ENCODE measurements around the gene PDX1.

DNA sequence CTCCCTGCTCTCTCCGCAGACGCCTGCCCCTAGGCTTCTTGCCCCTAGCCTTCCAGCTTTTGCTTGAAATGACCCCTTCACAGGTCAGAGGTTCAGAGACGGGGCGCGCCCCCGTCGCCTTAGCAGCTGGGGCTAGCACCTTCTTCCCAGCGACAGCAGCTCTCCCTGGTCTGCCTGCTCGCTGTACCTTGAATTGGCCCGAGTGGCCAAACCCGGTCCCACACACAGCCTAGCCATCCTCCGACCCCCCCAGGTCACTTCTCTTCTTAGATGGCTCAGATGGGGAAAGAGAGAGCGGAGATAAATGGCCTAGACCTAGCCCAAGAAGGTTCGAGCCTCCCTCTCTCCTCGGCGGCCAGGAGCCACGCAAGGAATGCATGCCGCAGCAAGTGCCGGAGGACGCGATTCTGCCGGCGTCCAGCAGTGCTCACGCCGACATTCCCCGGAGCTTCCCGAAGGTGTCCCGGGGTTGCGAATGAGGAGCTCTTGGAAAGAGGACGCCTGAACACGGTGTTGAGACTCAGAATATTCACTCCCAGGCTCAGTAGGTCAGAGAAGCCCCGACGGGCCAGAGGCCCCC, 48.0 kb downstream of the PDX1 start:
- TF ChIP-seq EZH2phosphoT487 (conservative IDR thresholded peaks at IDR 0.05; ENCODE audit: low read length), result no peak
- TF ChIP-seq, protein P1, sequence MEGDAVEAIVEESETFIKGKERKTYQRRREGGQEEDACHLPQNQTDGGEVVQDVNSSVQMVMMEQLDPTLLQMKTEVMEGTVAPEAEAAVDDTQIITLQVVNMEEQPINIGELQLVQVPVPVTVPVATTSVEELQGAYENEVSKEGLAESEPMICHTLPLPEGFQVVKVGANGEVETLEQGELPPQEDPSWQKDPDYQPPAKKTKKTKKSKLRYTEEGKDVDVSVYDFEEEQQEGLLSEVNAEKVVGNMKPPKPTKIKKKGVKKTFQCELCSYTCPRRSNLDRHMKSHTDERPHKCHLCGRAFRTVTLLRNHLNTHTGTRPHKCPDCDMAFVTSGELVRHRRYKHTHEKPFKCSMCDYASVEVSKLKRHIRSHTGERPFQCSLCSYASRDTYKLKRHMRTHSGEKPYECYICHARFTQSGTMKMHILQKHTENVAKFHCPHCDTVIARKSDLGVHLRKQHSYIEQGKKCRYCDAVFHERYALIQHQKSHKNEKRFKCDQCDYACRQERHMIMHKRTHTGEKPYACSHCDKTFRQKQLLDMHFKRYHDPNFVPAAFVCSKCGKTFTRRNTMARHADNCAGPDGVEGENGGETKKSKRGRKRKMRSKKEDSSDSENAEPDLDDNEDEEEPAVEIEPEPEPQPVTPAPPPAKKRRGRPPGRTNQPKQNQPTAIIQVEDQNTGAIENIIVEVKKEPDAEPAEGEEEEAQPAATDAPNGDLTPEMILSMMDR (IDR thresholded peaks at IDR 0.05; ENCODE audit: insufficient read depth, low read length, poor library complexity, severe bottlenecking), result no peak

Measured in SU-DHL-6 (cell line).